Activated B cell treated with CpG ODN at 0.5 μM for 24 hours (primary cell): ENCODE results near the gene ABHD16B. TPM values are rescaled to one million over a fixed set of nuclear protein-coding genes. Genes with fewer than 3 reads are reported as not detected.

Experiments
- ATAC-seq: fragments of 200-7000 bp; cut with Tn5 transposase; one replicate; pipeline ENCODE4 v1.10.0; 2021; ENCODE audit warnings: low read depth, mild to moderate bottlenecking, moderate library complexity
- CTCF ChIA-PET: fragments of 350-600 bp; sonication (Branson Sonifier 250); formaldehyde crosslinking; loops from one replicate; lab custom pipeline; 2021; ENCODE audit warnings: antibody characterized with exemption; lab: Charles Lee
- POLR2A ChIA-PET: fragments of 350-600 bp; sonication (Branson Sonifier 250); formaldehyde crosslinking; loops from one replicate; lab custom pipeline; 2021; ENCODE audit warnings: antibody characterized with exemption; lab: Charles Lee
- DNase-seq: peaks from one replicate; pipeline ENCODE4 v3.0.0; 2022
- H3K27ac Mint-ChIP-seq: one replicate; pipeline ENCODE4 v1.8.0; 2020; ENCODE audit warnings: mixed read lengths
- H3K27me3 Mint-ChIP-seq: one replicate; pipeline ENCODE4 v1.8.0; 2021; ENCODE audit warnings: mixed read lengths
- H3K36me3 Mint-ChIP-seq: one replicate; pipeline ENCODE4 v1.8.0; 2021; ENCODE audit warnings: low read depth, mixed read lengths
- H3K4me1 Mint-ChIP-seq: one replicate; pipeline ENCODE4 v1.8.0; 2021; ENCODE audit warnings: mixed read lengths
- H3K4me3 Mint-ChIP-seq: one replicate; pipeline ENCODE4 v1.8.0; 2020; ENCODE audit warnings: mild to moderate bottlenecking, mixed read lengths
- H3K9me3 Mint-ChIP-seq: one replicate; pipeline ENCODE4 v1.8.0; 2020; ENCODE audit warnings: mixed read lengths
- CTCF ChIP-seq: fragments of 200-600 bp; IDR thresholded peaks from one replicate; pipeline ENCODE4 v1.8.0; 2022; ENCODE audit warnings: antibody characterized with exemption, mild to moderate bottlenecking
- intact Hi-C: fragments of 100-400 bp; cut with micrococcal nuclease; formaldehyde crosslinking; loops from one replicate; pipeline ENCODE4 v1.15.1; 2024
- total RNA-seq: library from RNA; stranded (reverse); gene quantifications from 2 replicates; pipeline ENCODE4 v1.2.3, GENCODE V29; 2022

Gene ABHD16B
- total RNA-seq, 1 donor from 2014 or later: not detected

DNA sequence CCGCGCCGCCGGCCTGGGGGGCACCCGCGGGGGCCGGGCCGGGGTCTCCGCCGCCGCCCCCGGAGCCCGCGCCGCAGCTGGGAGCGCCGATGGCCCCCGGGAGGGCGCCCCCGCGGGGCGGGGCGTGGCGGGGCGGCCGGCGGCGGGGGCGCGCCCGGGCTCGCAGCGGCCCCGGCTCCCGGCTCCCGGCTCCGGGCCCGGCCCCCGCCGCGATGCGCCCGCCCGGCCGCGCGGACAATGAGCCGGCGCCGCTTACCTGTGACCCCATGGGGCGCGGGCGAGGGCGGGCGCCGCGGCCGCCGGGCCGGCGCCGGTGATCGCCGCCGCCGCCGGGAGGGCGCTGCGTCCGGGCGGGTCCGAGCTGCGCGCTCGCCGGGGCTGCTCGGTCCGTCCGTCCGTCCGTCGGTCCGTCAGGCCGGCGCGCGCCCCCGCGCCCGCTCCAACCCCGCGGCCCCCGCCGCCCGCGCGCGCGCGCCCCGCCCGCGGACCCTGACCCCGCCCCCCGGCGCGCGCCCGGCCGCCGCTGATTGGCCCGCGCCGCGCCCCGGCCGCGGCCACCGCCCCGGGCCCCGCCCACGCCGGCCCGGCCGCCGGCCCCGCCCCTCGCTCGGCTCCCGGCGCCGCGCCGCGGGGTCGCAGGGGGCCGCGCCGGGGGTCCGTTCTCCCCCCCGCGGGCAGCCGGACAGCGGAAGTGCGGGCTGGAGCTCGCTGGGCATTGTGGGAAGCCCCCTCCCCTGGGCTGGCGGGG is 30.3 kb upstream of the ABHD16B start, which contains the start of gene ZBTB46:
Gene ZBTB46 (minus strand): TSS at position 424 of the 748 bp plus-strand sequence. CDS start 40,507 bp downstream, outside the sequence.
- peak; percentile 50 for DNase-seq
- ChIA-PET POLR2A (no interaction called here), CTCF (no interaction called here)
- peak; percentile 84 for ATAC-seq
- H3K27me3 Mint-ChIP-seq: peaks cover 28% of the 10 kb centered on the region
- peaks cover 3% of the 10 kb centered on the region for H3K36me3 Mint-ChIP-seq
- intact Hi-C loops: no loop called here
- H3K27ac Mint-ChIP-seq: no peak within 1 kb of the TSS
- peaks cover 12% of the 10 kb centered on the region for H3K4me1 Mint-ChIP-seq
- no peak for TF ChIP-seq CTCF
- peak within 1 kb of the TSS; percentile 90 for H3K4me3 Mint-ChIP-seq
- H3K9me3 Mint-ChIP-seq: no peaks in the 10 kb centered on the region

- TF ChIP-seq CTCF: no peak
- Mint-ChIP-seq H3K4me3 (no peak overlapping the region), H3K27me3 (peaks cover 23% of the 10 kb centered on the region), H3K9me3 (no peaks in the 10 kb centered on the region), H3K27ac (no peak overlapping the region), H3K4me1 (peaks cover 12% of the 10 kb centered on the region), H3K36me3 (peaks cover 3% of the 10 kb centered on the region)
- ChIA-PET POLR2A (no interaction called here), CTCF (no interaction called here)
- intact Hi-C loops: no loop called here
- DNase-seq: no peak
- ATAC-seq: no peak
Observed at GRCh38 chr20:63831646-63831992, 29.7 kb upstream of the ABHD16B start.

- CTCF ChIA-PET: no interaction called here
- no peak for TF ChIP-seq CTCF
- peaks cover 3% of the 10 kb centered on the region for H3K36me3 Mint-ChIP-seq
- peak; percentile 16 for ATAC-seq
- no peak overlapping the region for H3K27ac Mint-ChIP-seq
- peaks cover 19% of the 10 kb centered on the region for H3K27me3 Mint-ChIP-seq
- peak overlapping the region; percentile 46 for H3K4me3 Mint-ChIP-seq
- peaks cover 12% of the 10 kb centered on the region for H3K4me1 Mint-ChIP-seq
- POLR2A ChIA-PET: no interaction called here
- intact Hi-C loops: no loop called here
- H3K9me3 Mint-ChIP-seq: no peaks in the 10 kb centered on the region
- DNase-seq: peak; percentile 33
Observed at GRCh38 chr20:63831993-63832686, 29.2 kb upstream of the ABHD16B start.

GRCh38 chr20:63833776-63834490 is 27.4 kb upstream of the ABHD16B start:
- Mint-ChIP-seq H3K4me3 (no peak overlapping the region), H3K36me3 (peaks cover 3% of the 10 kb centered on the region), H3K4me1 (peaks cover 12% of the 10 kb centered on the region), H3K27ac (no peak overlapping the region), H3K27me3 (peaks cover 12% of the 10 kb centered on the region), H3K9me3 (no peaks in the 10 kb centered on the region)
- intact Hi-C loops: no loop called here
- ATAC-seq (no peak), DNase-seq (no peak)
- POLR2A ChIA-PET: interaction anchor here (0.7 kb wide), 1 partner anchor 15 kb away, joined by 3 read pairs; no protein-coding TSS in a partner anchor
- TF ChIP-seq CTCF: no peak
- CTCF ChIA-PET: no interaction called here

DNA sequence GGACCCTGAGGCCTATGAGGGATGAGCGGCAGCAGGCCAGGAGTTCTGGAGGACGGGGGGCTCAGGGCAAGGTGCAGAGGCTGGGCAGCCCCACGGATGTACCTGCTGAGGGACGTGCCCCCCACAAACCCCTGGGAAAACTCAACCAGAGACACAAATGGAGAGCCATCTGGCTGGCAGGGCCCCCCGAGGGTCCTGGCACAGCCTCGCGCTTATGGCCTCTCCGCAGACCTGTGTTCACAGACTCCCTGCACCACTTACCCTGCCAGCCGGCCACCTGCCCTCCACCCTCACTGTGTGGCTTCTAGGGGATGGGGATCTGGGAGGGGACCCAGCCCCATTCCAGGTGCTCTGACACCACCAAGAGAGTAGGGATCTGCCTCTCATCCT is 26.8 kb upstream of the ABHD16B start:
- ChIA-PET POLR2A (no interaction called here), CTCF (no interaction called here)
- ATAC-seq: no peak
- peaks cover 6% of the 10 kb centered on the region for H3K27me3 Mint-ChIP-seq
- H3K9me3 Mint-ChIP-seq: no peaks in the 10 kb centered on the region
- peaks cover 3% of the 10 kb centered on the region for H3K36me3 Mint-ChIP-seq
- TF ChIP-seq CTCF: no peak
- DNase-seq: no peak
- no peak overlapping the region for H3K27ac Mint-ChIP-seq
- no peak overlapping the region for H3K4me3 Mint-ChIP-seq
- H3K4me1 Mint-ChIP-seq: peaks cover 7% of the 10 kb centered on the region
- intact Hi-C loops: no loop called here
